Osteoblast (primary cell): ENCODE measurements around the gene SLC18A3. TPM values are rescaled to one million over a fixed set of nuclear protein-coding genes. Genes with fewer than 3 reads are reported as not detected.

Source experiments
- DNase-seq: peaks from one replicate; pipeline ENCODE4 v3.0.0; 2011; ENCODE audit warnings: low spot score, mixed read lengths; ENCODE audit not compliant: insufficient read length; ENCODE audit errors: missing footprints
- H2AFZ ChIP-seq: 2 replicates; pipeline ENCODE4 v1.6.0; 2011; ENCODE audit warnings: mild to moderate bottlenecking, low read length
- H3K27ac ChIP-seq: 2 replicates; pipeline ENCODE4 v1.5.1; 2011; ENCODE audit warnings: mild to moderate bottlenecking, low read depth, low read length, moderate library complexity
- H3K27me3 ChIP-seq: 2 replicates; pipeline ENCODE4 v1.6.0; 2012; ENCODE audit warnings: mild to moderate bottlenecking, control low read depth, inconsistent platforms, low read length, moderate library complexity; ENCODE audit not compliant: insufficient read depth
- H3K36me3 ChIP-seq: 2 replicates; pipeline ENCODE4 v1.5.1; 2011; ENCODE audit warnings: mild to moderate bottlenecking, low read length, control low read depth, moderate library complexity; ENCODE audit not compliant: insufficient read depth
- H3K4me1 ChIP-seq: 2 replicates; pipeline ENCODE4 v1.5.1; 2011; ENCODE audit warnings: mild to moderate bottlenecking, low read length, control low read depth, moderate library complexity; ENCODE audit not compliant: insufficient read depth
- H3K4me2 ChIP-seq: 2 replicates; pipeline ENCODE4 v1.6.0; 2011; ENCODE audit warnings: mild to moderate bottlenecking, low read length; ENCODE audit not compliant: insufficient read depth
- H3K4me3 ChIP-seq: fragments of 200-600 bp; sonication (generic); 3 replicates; pipeline ENCODE4 v1.5.1; 2012; ENCODE audit warnings: mild to moderate bottlenecking, low read length, inconsistent platforms; ENCODE audit not compliant: insufficient read depth
- H3K79me2 ChIP-seq: 2 replicates; pipeline ENCODE4 v1.6.0; 2012; ENCODE audit warnings: mild to moderate bottlenecking, low read length, control low read depth, inconsistent platforms; ENCODE audit not compliant: insufficient read depth
- H3K9me3 ChIP-seq: 2 replicates; pipeline ENCODE4 v1.5.1; 2011; ENCODE audit warnings: low read depth, low read length, control low read depth
- H4K20me1 ChIP-seq: 2 replicates; pipeline ENCODE4 v1.6.0; 2012; ENCODE audit warnings: mild to moderate bottlenecking, low read length, control low read depth; ENCODE audit not compliant: insufficient read depth
- CTCF ChIP-seq: IDR thresholded peaks from 2 replicates; pipeline ENCODE4 v1.5.1; 2011; ENCODE audit warnings: mild to moderate bottlenecking, low read depth, low read length, moderate library complexity; ENCODE audit errors: extremely low read depth
- total RNA-seq: library from RNA; depleted of rRNA; stranded (reverse); fragments of >200 nt; gene quantifications from 2 replicates; pipeline ENCODE4 v1.2.3, GENCODE V29; 2012

Gene SLC18A3
- total RNA-seq, 1 donor: not detected

- H3K79me2 ChIP-seq: no peaks in the 10 kb centered on the region
- no peaks in the 10 kb centered on the region for H3K9me3 ChIP-seq
- H3K36me3 ChIP-seq: no peaks in the 10 kb centered on the region
- no peak overlapping the region for H3K4me2 ChIP-seq
- H2AFZ ChIP-seq: no peak overlapping the region
- H3K4me3 ChIP-seq: no peak overlapping the region
- no peak for TF ChIP-seq CTCF
- no peaks in the 10 kb centered on the region for H3K4me1 ChIP-seq
- no peaks in the 10 kb centered on the region for H4K20me1 ChIP-seq
- DNase-seq: peak; percentile 70
- H3K27me3 ChIP-seq: peaks cover 67% of the 10 kb centered on the region
- H3K27ac ChIP-seq: no peak overlapping the region
Measured at GRCh38 chr10:49609283-49610113, 612 bp upstream of the SLC18A3 start.

GRCh38 chr10:49610458-49611165 is 502 bp downstream of the SLC18A3 start:
- no peak for TF ChIP-seq CTCF
- Histone ChIP-seq H3K79me2 (no peaks in the 10 kb centered on the region), H3K4me3 (no peak overlapping the region), H3K4me1 (no peaks in the 10 kb centered on the region), H3K27me3 (peaks cover 78% of the 10 kb centered on the region), H3K9me3 (no peaks in the 10 kb centered on the region), H4K20me1 (no peaks in the 10 kb centered on the region), H3K36me3 (no peaks in the 10 kb centered on the region), H2AFZ (no peak overlapping the region), H3K4me2 (no peak overlapping the region), H3K27ac (no peak overlapping the region)
- peak; percentile 77 for DNase-seq

DNA sequence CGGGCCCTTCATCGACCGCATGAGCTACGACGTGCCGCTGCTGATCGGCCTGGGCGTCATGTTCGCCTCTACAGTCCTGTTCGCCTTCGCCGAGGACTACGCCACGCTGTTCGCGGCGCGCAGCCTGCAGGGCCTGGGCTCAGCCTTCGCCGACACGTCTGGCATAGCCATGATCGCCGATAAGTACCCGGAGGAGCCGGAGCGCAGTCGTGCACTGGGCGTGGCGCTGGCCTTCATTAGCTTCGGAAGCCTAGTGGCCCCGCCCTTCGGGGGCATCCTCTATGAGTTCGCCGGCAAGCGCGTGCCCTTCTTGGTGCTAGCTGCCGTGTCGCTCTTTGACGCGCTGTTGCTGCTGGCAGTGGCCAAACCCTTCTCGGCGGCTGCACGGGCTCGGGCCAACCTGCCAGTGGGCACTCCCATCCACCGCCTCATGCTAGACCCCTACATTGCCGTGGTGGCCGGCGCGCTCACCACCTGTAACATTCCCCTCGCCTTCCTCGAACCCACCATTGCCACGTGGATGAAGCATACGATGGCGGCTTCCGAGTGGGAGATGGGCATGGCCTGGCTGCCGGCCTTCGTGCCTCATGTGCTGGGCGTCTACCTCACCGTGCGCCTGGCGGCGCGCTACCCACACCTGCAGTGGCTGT is 1.2 kb downstream of the SLC18A3 start:
- H3K79me2 ChIP-seq: no peaks in the 10 kb centered on the region
- peaks cover 84% of the 10 kb centered on the region for H3K27me3 ChIP-seq
- no peak overlapping the region for H3K27ac ChIP-seq
- H3K4me1 ChIP-seq: no peaks in the 10 kb centered on the region
- no peak overlapping the region for H3K4me2 ChIP-seq
- no peak overlapping the region for H3K4me3 ChIP-seq
- H2AFZ ChIP-seq: no peak overlapping the region
- TF ChIP-seq CTCF: no peak
- no peaks in the 10 kb centered on the region for H3K9me3 ChIP-seq
- no peaks in the 10 kb centered on the region for H3K36me3 ChIP-seq
- peak; percentile 85 for DNase-seq
- H4K20me1 ChIP-seq: no peaks in the 10 kb centered on the region
